Iris pigment epithelial cell (primary cell): ENCODE measurements around the gene AUTS2.

Experiments used
- DNase-seq: peaks from one replicate; pipeline ENCODE4 v3.0.0-alpha.2; 2011; ENCODE audit warnings: low read depth

AUTS2 gene

DNA sequence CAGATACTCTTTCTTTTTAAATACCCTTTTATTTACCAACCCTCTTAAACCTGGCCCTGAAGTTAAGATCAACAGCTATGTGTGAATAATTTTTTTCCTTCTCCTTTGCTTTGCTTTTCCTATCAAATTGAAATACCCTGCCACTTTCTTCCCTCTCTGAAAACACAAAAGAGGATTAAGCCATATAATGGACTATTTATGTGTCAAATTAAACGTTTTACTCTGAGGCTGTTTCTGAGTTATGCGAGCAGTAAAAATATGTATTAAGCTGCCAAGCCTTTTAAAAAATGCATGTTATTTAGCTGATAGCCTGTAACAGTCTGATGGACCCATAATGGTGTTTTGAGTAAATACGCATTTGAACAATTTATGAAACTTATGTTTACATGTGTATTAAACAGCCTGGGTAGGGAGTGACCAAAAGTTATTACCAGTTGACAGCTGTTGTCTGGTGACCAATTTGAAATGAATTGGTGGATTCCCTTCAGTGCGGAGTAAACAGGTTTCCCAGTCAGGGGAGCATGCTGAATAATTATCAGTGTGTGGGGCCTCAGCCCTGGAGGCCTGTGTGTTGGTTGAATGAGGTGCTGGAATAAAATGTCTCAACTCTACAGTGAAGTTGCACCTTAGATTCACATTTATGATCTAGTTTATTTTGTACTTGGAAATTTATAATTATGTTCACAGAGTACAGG, 89.6 kb downstream of the AUTS2 start:
- no peak for DNase-seq

DNA sequence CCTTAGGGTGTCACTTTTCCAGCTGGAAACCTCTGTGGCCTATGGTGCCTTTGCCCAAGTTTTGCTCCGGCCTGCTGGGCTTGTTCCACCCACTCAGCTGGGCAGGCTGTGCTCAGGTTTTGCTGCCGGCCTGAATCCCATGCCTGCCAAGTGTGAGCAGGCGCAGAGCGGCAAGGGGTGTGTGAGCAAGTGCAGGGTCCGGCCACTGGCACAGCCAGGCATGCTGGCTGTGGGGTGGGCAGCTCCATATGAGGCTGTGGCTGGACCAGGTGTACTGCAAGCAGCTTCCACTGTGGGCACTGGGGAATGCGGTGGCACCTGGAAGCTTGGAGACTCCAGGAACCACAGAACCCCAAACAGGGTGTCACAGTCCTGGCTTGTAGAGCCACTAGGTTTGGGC, 92.1 kb downstream of the AUTS2 start:
- no peak for DNase-seq

DNA sequence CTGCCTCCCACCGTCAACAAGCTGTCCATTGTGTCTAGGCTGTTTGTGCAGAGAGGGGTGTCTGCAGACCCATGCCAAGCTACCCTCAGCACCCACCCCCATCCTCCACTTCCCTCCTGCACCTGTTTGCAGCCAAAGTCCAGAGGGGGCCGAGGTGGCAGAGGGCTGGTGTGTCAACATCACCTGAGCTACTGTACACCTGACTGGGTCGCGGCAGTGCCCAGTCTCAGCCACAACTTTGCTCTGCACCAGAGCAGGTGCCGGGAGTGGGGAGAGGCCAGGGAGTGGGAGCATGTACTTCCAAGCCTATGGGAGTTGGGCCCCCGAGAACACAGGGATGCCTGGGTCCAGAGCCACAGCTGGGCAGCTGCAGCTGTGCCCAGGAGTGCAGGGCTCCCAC, 93.1 kb downstream of the AUTS2 start:
- DNase-seq: no peak

DNA sequence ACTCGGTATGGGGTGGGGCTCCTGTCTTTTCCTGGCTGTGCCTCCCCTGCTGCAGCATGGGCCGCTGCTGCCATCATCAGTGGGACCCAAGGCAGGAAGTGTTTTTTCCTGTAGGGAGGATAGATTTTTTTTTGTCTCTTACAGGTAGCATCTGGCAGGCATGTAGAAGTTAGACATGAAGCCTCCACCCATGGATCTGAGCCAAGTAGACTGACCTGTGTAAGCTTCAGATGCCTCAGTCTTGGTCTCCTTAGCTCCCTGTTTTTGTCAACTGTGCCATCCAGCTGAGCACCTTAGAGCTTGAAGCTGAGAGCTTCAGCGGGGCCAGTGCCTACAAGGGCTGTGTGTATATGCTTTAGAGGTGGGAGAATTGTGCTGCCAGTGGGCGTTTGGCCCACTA, 93.5 kb downstream of the AUTS2 start:
- DNase-seq: no peak

DNA sequence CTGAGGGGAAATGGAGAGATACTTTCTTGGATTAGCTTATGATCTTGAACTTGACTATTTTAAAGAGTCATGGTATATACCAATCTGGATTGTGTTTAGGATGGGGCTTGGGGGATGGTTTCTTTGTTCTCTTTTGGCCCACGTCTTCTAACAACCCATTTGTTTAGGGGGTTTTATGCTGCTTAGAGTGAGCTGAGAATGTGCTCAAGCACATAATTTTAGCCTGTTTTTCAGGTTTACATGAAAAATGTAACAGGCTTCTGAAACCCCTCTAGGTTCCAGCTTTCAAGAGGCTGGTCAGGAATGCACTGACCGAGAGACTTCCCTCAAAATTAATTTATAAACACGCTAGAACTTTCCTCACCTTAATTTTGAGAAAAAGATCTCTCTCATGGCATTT, 94.3 kb downstream of the AUTS2 start:
- no peak for DNase-seq

DNA sequence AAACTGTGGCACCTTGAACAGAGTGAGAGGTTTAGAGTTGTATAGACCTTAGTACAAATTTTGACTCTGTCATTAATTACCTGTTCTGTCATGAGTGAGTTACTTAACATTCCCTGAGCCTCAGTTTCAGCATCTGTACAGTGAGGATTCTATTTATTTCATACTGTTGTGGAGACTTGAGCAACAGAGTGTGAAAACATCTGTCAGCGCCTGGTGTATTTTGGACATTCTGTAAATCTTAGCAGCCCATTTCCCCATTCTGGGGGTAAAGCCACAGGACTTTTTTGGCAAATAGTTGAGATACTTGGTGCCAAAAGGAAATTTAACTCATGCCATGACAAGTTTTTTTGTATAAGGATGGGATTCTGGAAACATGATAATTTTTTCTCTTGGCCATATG, 94.8 kb downstream of the AUTS2 start:
- no peak for DNase-seq

DNA sequence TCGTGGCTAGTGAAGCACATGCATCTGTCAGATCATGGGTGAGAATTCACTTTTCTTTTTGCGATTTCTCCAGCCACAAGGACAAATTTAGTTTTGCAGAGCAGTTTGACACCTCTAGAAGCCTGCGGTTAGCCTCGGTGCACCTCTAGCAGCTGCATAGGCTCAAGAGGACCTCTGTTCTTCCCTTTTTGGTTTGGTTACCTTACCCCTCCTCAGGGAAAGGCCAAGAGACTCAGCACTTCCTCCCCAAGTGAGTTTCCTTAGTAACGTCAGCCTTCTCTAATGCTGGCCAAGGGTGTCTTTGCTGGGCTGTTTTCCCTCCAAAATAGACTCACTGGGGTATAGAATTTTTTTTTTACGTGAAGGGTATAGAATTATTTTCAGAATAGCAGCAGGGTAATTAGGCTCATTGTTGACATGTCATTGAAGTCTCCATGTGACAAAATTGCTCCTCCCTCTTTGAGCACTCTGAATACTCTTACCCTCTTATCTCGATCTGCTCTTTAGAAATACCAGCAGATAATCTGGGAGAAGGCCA, 97.8 kb downstream of the AUTS2 start:
- no peak for DNase-seq

DNA sequence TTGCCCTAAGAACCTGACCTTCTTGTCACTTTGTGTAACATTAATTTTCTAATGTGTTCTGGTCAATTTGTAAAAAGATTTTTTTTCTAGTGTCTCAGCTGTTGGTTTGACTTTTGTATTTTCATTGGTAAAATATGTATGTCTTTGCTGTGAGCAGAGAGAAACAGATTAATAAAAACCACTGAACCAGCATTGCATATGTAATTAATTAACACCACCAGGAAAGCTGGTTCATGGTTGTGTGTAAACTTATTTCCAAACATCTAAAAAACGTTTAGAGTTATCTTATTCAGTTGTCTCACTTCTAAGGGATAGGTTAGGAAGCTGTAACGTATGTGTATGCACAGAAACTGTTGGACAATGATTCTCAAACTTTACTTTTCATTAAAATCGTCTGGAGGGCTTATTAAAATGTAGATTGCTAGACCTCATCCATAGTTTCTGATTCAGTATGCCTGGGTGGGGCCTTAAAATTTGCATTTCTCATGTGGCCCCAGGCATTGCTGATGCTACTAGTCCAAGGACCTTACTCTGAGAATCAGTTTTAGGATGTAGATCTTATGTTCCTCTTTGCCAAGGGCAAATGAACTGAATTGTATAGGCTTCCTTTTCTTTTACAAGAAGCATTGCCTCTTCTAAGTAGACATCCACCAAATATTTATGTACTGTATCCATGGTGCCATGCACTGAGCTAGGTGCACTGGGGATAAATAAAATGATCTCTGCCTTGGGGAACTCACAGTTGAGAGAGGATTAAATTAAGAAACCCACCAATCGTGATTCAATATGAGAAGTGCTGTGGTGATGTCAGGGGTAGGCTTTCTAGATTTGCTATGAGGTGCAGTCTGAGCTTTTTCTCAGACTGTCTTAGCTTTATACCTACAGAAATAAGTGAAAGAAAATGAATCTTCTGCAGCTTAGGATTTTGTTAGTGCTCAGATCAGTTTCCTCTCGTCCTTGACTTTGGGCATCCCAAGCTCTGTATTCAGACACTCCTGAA, 98.7 kb downstream of the AUTS2 start:
- no peak for DNase-seq

DNA sequence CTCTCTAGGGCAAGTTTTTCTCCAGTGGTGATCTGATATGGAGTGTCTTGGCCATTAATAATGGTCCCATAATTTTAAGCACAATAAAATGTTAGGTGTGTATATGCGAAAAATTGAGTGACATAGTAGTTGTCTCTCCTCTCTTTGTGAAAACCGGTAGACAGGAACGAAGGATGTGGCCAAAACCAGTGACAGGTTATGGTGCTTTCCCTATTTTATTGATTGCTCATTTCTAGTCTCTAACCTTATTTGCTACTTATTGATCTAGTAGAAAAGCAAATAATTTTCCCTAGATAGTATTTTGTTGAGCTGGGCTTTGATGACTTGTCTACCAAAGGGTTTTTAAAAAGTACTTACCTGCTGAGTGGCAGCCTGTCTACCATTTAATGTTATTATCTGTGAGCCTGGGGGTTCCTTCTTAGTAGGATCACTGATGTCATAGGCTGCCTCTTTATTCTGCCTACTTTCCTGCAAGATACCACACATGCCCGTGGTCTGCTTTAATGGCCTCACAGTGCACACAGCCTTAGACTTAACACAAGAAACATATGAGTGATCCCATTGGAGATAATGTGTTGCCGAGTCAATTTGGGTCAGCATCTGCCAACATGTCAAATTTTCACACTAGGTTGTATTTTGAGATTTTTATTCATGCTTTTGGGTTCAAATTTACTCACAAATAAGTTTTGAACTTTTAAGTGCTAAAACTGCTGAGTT, 100.0 kb downstream of the AUTS2 start:
- no peak for DNase-seq

DNA sequence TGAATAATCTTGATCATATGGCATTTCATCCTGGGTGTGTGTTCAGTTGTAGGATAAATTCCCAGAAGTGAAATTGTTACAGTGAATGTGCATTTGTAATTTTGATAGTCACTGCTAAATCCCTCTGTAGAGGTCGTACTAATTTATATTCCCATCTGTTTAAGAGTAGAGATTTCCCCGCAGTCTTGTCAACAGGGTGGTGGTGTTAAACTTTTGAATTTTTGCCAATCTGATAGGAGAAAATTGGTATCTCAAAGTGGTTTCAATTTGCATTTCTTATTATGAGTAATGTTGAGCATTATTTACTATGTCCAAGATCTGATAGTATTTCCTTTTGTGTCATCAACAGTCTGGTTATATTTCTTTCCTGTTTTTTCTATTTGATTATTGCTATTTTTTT, 101.7 kb downstream of the AUTS2 start:
- no peak for DNase-seq

DNA sequence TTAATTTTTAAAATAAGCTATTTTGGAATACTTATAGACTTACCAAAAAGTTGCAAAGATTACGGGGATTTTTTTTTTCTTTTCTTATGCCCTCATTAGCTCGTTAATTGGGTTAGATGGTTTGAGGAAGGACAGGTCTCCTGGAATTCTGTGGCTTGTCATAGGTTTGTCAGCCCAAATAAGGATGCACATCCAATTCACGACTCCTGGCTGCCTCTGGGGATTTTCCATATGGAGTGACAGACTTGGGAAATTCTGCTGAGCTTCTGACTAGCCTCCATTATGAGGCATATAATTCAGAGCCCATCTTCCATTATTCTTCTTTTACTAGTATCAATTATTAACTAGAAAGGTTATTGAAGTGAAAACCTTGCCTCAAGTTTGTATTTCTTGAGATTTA, 102.1 kb downstream of the AUTS2 start:
- no peak for DNase-seq

DNA sequence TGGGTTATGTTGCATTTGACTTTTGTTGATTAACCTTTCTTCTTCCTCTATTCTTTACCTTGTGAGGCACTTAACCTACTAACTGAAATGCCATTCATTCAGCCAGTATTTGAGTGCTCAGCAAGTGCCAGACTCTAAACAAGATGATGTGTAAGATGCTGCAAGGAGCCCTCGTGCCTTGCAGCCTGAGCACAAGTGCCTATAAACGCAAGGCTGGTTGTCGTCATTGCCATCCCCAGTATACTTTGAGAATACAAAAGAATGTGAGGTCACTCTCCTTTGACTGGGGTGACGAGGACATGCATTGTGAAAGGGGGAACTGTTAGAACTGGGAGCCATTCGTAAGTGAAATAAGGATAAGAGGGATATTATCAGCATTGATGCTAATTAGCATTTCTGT, 103.0 kb downstream of the AUTS2 start:
- DNase-seq: no peak

DNA sequence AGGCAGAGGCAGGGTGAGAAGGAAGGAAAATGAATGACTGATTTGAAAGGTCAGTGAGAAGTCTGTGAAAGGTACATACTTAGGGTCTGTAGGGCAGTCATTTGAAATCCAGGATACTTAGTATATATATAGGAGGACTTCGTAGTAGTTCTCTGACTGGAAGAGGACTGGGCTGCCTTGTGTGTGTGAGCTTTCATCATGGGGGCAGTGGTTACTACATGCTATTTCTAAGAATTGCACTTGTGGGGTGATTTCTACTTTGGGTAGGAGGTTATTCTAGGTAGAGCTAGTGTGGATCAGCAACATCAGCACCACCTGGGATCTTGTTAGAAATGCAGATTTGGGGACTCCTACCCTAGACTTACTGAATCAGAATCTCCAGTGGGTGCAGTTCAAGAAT, 104.1 kb downstream of the AUTS2 start:
- no peak for DNase-seq

DNA sequence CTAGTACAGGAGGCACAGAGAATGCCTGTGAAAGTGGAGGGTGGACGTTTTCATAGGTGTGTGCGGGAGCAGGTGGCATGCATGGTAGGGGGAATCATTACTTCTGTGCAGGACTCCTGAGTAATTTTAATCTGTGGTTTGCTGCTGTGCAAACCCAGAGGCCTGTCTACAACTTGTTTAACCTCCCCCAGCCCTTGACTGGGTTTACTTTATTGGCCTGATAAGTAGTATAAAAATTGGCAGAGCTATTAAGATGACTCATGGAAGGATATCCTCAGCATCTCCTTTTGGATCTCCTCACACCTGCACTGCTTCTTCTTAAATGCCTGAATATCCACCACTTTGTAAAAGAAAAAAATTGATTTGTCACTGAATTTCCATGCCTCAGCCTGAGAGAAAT, 104.8 kb downstream of the AUTS2 start:
- DNase-seq: peak; percentile 2

DNA sequence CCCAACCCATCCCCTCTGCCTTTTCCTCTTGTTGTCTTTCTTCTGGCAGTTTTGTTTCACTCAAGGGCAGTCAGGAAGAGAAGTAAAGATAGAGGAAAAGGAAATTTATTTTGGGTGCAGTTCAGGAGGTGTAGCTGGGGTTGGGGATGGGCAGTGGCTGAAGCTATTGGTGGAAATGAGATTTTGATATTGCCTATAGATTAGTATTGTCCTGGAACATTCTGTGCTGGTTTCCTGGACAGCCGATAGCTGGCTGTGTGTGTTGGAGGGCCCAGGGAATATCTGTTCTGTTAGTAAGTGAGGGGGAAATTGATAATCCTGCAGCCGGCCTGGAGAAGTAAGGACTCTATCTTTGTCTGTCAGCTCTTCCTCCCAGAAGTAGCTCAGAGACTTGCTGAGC, 107.8 kb downstream of the AUTS2 start:
- DNase-seq: no peak

DNA sequence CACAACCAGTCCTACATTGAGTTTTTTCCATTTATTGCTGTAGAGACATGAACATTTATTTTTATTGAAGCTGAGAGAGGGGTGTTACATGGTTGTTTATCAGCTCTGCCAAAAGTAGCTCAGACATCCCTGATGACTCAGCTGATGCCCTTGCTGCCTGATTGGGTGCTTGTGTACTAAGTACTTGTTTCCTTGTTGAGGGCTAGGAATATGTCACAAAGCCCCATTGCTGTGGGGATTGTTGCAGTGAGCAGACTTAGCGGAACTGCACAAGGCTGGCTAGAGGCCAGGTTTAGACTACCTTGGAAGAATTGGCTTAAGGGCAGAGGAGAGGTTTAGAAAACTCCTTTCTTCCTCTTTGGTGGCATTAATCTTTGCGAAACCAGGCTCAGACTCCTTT, 110.6 kb downstream of the AUTS2 start:
- peak; percentile 15 for DNase-seq

DNA sequence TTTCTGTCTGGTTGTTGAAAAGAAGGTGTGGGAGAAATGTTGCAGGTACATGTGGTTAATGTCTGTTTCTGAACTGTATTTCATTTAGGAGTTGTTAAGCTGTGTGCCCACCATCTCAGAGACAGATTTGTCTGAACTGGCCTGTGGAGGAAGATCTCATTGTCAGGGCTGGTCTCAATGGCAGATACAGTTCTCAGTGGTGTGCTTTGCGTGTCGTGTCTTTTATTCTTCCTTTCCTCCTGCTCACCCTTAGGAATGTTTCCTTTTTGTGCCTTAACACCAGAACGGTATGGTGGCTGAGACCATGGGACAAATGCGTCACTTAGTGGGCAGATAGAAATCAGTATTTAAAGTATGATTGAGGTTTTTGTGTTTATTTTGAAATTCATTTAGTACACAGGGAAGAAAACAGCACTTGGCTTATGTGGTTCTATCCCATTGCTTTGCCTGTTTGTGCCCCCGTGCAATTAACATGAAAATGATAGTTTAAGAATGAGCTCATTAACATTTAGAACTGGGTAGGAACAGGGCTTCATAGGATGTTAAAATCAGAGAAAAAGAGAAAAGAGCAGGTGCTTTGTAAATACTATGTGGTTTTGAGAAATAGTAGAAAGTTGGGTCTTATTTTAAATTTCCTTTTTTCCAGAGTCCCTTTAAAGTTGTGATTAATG, 112.6 kb downstream of the AUTS2 start:
- DNase-seq: no peak

DNA sequence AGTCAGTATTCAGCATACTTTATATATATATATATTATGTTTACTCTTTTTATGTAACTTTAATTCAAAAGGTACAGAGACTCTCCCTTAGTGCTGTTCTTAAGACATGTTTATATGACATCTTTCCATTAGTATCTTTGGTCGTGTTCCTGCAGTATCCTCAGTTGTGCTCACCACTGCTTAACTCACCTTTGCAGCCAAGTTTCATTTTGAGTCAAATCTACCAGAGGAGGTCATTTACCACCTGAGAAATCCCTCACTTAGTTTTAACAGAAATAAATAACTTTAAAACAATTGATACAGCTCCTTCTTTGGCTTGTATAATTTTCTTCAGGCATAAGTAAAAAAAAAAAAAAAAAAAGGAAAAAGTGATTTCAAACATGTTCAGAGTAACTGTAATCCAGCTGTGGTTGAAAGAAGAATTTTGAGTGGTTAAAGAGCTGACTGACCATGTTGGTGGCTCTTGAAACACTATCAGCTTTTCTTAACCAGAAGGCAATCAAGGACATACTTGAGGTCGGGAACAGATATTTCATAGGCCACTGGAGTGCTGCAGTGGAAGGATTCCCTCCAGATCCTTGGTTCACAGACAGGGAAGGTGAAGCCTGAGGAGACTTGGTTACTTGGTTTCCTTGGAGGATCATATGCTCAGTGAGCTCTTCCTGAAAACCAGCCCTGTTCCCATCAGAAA, 116.8 kb downstream of the AUTS2 start:
- DNase-seq: no peak

DNA sequence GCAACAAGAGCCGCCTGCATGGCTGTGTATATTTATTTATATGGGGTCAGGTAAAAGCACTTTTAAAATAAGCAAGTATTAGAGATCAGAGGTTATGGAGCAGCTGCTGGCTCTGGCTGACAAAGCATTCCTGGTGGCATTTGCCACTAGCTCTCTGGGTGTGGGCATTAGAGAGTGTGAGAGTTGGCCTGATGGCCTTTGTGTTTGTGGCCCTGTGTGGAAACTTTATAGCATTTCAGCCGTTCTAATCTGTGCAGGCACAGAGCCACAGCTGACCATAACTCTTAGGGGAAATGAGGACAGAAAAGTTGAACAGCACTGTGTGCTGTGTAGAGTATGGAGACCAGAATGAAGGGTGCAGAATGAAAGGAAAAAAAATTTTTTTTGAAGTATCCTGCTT, 118.9 kb downstream of the AUTS2 start:
- DNase-seq: no peak

DNA sequence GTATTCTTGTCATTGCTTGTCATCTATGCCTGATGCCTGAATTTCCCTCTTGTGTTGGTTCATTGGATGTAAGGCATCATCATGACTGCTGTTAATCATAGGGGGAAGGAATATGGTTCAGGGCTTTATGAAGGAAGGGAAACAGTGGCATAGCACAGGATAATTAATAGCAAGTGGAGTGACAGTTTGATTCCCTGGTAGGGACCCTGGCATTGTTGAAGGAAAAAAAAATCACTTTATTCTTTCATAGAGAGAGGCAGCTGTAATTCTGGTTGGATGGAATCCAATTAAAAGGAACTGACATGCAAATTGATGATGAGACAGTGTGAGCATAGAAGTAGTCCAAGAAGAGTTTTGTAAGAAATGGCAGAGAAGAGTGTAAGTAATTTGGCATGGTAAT, 121.4 kb downstream of the AUTS2 start:
- no peak for DNase-seq

DNA sequence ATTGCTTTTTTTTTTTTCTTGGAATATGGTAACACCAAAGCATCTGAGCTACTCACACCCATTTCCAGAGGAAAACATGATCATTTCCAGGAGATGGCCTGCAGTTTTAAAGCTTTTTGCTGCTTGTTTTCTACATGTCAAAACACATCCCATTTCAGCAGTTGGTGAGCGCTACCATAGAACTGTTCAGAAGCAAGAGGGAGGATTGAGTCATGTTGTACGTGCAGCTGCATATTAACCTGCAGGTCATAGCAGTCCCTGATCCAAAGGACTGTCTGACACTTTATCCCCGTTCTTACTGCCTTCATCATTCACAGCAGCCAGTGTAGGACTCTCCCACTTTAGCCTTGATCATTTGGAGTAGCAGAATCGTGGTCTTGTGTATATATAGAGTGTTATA, 124.6 kb downstream of the AUTS2 start:
- peak; percentile 18 for DNase-seq
